GM21381 (cell line): ENCODE measurements around the gene TTC7B.
A peak's percentile ranks its signal among the peaks of the same experiment; 100 is the strongest.

Source experiments
- ATAC-seq: cut with Tn5 transposase; IDR thresholded peaks from one replicate; pipeline ENCODE4 v1.9.1; 2021; ENCODE audit warnings: mild to moderate bottlenecking, moderate library complexity; ENCODE audit not compliant: unreplicated experiment

The TTC7B gene

DNA sequence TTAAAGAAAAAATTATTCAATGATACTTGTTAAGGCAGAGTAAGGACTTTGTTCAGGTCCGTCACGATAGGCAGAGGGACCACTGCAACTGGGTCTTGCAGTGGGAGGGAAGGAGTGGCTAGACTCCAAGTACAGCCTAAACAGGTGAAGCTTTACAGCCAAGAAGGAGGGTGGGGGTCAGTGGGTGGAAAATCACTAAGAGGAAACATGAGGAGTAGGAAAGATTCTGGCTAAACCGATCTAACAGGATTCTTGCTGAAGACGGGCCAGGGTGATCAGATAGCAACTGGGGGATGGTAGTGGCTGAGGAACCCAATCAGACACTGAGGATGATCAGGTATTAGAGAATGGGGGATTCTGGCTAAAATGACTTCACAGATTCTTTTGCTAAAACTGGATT, 100.2 kb downstream of the TTC7B start:
- no peak for ATAC-seq

DNA sequence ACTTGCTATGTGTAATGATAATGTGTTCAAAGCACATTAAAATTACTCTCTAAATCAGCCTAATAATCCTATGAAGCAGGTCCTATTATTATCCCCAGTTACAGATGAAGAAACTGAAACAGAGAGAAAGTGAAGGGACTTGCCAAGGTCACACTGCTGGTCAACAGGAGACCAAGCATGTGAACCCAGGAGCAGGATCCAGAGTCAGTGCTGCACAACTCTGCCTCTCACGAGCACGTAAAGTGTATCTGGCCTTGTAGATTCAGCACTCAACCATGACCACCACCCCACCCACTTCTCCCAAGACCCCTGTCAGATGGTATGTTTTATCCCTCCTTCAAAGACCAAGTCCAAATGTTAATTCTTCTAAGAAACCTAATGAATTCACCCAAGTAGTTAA, 100.7 kb downstream of the TTC7B start:
- no peak for ATAC-seq

DNA sequence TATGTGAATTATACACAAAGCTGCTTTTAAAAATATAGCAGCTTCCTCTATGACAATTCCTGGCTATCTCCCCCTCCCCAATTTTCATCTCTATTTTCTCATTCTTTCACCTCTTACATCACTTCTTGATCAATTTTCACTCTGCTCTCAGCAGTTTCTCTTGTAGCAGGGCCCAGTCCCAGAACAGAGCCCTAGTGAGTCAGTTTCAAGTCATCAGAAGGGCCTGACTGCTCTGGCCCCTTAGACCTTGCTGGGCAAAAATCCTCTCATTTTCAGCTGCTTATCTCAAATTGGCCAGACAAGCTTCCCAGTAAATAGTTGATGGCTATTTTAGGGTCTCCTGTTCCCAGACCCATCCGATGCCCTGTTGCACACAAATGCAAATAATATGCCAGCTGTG, 101.4 kb downstream of the TTC7B start:
- no peak for ATAC-seq

DNA sequence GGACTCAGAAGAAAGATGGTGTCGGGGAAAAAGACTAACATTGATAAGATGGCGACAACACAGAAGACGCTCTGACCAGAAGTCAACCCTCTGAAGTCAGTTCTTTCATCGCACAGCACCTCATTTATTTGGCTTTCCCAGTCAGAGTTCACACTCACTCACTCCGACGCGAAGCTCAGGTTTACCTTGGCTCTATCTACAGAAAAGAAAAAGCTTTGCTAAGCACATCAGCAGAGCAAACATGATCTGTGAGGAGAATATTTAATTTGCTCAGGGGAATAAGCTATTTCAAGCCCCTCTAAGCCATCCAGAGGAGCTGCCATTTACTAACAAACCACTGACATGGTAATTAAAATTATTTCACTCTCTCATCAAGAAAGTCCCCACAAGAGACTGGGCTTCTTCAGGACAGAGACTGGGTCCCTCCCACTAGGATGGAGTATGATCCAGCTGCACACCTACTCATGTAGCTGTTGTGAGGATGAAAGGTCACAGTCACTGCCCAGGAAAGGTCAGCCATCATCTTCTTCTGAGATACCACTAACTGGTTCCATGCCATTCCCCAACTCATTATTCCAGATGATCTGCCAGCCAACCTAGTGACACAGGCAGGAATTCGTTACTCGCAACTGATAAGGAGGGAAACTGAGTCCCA, 111.4 kb downstream of the TTC7B start:
- no peak for ATAC-seq

DNA sequence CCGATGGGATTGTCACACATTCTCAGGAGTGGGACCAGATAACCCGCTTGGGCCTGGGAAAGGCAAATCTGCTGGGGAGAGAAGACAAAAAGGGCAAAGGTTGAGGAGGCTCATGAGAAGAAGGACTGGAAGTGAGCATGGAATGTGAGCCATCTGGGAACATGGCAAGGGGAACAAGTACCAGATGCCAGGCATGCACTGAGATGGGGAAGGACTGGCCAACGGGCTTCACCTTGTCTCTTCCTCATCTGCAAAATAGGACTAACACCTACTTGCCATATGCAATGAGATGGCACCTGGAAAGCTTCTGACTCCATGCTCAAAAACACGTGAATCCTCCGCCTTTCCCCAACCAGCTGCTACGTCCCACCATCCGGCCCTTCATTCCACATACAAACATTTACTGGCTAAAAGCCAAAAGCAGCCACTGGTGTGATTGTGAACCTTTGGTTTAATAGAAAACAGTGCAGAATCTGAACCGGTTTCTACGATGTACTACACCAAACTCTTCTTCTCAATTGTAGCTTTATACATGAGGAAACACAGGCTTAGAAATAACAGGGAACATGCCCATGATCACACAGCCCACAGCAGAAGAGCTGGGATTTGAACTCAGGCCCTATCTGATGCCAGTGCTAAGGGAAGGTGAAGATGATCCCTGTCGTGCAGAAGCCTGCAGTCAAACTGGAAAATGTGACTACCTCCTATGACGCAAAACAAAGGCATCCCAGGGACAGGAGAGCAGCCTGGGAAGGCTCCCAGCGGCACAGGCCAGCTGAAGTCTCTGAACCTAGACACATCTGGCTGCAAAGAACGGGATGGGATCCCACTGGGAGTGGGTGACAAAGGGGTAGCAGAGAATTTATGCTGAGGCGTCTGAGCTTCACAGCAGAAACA, 112.1 kb downstream of the TTC7B start:
- no peak for ATAC-seq

DNA sequence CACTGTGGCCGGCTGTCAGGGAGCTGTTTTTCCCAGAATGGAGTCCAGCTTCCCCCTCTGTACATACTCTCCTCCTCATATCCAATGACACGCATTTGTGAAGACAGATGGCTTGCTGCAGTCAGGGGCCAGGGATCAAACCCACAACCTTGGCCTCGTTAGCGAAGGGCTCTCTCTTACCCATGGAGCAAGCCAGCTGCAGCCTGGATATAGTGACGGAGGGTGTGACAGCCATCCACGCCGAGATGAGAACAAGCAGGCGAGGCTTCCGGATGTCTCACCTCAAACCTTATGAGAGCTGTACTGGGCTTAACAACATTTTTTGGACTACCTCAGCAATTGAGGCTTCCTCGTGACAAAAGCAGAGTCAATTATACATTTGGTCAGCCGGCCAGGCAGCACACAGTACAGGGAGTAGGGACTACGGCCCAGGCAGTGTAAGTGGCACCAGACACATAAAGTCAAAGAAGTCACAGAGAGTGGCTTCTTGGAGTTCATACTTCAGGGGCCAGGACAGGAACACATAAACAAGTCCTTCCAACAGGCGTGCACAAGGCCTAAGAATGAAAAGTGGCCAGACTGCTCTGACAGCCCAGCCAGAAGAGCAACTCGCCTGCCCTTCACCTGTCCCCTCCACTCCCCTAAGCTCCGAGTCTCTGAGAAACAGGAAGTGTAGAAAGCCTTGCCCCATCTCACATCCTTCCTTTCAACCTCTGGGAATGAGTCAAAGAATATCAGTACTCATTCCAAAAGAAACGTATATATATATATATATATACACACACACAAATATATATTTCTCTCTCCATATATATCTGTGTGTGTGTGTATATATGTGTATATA, 115.1 kb downstream of the TTC7B start:
- no peak for ATAC-seq

DNA sequence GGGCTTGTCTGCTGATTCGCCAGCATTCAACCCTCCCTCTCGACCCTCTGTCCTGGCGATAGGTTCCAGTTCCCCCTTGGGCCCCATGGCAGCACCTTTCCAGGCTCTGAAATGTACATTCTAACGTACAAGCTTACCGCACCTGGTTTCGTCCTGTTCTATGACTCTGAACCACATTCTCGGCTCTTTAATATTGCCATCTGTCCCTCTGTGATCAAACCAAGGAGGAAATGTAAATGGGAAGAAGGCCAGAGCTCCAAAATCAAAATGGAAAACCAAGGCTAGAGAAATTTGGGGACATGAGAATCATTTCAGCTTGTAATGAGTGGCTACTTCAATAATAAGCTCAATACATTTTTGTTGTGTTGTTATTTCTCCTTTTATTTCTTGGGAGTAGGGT, 117.2 kb downstream of the TTC7B start:
- ATAC-seq, result no peak

DNA sequence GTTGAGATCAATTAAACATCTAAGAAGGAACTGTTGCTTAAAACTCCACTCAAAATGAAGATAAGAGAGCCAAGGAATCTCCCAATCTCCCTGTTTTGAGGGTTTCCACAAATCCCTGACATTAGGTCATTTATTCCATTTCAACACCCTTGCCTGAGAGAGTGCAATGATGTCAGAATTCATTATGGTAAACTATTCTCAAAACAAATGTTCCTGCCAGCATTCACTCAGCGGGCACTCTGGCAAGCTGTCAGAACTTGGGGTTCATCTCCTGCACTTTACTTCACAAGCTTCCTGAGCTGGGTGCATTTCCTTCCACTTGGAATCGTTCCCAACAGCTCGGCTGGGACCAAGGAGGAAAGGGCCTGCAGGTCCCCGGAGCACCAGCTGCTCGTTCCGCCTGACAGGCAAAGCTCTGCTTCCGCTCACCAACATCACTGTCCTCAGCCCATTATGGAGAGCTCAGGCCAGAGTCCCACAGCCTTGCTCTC, 117.8 kb downstream of the TTC7B start:
- ATAC-seq, result no peak

DNA sequence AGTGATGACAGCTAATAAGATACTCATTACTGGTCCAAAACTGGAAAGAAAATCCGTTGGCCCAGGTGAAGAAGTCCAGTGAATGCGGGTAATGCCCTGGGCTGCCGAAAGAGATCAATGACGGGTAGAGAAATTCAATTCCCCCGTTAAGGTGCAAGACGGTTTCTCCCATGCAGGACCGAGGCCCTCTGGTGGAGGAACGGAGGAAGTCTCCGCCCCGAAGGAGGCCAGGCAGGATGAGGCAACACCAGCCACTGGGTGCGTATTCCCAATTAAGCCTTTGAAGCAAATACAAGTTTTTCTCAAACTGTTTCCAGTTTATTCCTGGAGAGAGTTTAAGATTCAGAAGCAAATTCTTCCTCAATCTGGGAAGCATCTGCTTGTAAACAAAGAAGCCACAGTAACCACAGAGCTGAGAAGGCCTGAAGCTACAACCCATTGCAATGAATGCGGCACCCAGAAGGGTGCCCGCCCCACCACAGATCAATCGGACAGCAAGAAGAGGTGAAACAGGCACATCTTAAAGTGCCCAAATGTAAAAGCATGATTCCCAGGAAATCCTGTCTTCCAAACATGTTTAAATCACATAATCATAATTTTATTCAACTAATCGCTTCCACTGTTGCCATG, 118.5 kb downstream of the TTC7B start:
- ATAC-seq, result peak; percentile 77

DNA sequence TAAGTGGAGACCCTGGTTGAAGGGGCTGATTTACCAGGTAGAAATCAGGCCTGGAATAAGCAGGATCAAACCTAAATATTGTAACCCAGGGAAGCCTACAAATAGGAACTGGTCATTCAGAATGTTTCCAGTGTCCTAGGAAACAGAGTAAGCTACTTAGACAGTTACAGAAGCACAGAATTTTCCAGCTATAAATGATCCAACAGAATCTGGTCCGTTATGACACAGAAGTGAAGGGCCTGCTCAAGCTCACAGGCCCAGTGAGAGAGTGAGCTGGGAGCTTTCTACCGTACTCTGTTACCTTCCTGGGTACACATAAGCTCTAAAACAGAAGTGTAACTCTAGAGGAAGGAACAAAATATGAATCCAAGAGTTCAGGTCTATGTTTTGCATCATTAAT, 119.1 kb downstream of the TTC7B start:
- ATAC-seq, result peak; percentile 10

DNA sequence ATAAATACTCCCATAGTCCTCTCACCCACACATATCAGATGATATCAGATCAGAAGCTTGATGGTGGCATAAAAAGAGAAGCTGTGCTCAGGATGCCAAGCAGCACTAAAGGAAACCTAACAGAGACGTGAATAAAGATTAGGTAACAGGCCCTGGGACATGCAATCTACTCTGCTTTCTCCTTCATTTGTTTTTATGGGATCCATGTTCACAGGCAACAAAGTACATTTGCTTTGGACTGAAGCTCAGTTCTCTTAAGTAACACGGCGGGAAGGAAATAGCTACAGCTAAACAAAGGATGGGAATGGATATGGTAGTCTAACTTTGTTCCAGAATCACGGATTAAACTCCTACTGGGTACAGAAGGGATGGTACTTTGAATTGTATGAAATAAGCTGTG, 119.5 kb downstream of the TTC7B start:
- no peak for ATAC-seq

DNA sequence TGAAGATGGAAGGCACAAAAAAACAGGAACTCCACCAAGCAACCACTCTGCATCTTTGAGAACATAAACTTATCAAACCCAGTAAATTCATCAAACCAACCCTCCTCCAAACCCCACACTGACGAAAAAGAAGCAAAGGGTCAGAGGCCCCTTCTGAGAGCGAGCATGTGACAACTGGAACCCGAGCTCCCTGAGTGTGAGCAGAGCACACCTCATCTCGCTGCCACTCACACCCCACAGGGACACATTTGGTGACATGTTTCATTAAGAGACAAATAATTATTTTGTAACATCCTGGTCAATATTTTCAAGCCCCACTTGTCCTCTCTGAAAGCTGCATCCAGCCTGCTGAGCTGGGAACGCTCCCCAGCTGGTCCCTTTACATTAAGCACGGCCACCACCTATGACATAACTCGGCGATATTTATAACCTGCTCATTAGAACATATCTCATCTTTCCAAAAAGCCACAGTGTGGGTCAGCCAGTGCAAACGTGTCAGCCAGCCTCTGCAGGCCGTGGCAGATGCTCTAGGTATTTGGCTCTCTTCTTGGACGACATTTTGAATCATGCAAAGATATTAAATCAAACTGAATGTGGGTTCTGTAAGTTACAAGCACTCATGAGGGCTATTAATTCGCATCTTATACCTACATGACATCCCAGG, 120.1 kb downstream of the TTC7B start:
- ATAC-seq, result no peak

DNA sequence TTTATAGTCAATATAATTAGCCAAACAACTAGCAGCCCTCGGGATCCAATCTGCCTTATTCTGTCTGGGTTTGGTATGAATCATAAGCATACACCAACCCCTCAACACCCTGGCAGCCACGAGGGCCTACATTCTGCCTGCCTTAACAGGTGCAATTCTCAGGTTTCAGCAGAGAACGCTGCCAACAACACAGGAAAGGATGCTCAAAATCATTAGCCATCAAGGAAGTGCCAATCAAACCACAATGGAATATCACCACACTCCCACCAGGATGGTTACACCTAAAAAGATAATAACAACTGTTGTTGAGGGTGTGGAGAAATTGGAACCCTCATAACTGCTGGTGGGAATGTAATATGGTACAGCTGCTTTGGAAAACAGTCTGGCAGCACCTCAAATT, 122.8 kb downstream of the TTC7B start:
- no peak for ATAC-seq

DNA sequence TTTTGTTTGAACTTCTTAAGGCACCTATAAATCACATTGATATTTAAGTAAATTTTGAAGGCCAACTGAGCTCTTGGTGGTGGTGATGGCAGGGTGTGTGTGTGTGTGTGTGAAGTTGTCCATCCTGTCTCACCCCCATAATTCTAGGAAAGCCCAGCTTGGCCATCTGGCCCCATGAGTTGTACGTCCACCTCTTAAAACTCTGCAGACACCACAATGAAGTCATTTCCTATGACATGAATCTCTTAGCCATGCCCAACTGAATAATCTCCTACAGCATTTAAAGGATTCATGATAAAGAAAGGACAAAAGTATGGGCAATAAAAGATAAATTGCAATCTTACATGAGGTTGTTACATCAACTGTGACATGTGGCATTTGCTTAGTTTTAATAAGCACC, 123.4 kb downstream of the TTC7B start:
- no peak for ATAC-seq

DNA sequence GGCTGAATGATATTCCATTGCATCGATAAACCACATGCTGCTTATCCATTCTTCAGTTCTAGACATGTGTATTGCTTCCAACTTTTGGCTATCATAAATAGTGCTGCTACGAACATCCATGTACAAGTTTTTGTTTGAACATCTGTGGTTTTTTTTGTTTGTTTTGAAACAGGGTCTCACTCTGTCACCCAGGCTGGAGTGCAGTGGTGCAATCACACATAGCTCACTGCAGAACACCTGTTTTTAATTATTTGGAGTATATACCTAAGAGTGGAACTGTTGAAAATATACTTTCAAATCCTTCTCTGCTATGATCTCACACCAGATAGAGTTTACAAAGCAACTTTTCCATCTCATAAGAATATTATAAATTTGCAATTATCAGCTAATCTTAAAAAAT, 124.2 kb downstream of the TTC7B start:
- ATAC-seq, result no peak

DNA sequence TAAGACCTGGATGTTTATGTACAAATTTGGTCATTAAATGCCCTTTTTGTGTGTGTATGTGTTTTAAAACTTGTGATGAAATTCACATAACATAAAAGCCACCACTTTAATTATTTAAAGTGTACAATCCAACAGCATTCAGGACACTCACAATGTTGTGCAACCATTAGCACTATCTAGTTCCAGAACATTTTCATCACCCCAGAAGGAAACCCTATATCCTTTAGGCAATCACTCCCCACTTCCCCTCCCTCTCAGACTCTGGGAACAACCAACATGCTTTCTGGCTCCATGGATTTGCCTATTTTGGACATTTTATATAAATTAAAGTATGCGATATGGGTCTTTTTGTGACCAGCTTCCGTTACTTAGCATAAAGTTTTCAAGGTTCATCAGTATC, 124.6 kb downstream of the TTC7B start:
- no peak for ATAC-seq

DNA sequence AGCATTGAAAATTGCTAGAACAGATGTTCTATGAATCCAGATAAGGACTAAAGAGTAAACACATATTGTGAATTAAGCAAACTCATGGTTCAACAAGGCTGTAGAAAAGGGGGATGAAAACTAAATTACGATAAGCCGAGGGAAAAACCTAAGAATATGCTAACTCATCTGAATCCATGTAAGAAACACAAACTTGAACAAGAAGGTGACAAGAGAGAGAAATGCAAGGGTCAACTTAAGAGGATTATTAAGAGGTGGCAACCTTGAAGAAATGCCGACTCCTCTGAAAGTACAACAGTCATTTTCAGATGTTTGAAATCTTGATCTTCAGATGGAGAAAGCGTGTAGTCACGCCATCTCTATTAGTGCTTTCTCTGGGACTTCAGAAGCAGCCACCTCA, 128.6 kb downstream of the TTC7B start:
- ATAC-seq, result no peak

DNA sequence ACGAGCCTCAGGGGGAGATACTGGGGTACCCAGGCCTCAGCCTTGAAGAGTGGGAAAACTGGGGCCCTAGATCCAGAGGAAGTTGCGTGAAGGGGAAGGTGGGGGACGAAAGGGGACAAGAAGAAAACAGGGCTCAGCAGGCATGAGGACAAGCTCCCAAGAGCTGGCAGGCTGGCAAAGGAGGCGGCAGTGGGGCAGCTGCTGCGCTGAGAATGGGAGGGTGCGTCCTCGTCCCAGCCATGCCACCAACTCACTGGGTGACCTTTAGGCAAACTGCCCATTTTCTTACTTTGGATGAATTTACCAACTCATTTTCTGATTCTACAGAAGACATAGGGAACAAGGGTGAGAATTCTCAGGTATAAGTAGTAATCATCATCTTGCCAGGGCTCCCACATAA, 133.6 kb downstream of the TTC7B start:
- no peak for ATAC-seq

DNA sequence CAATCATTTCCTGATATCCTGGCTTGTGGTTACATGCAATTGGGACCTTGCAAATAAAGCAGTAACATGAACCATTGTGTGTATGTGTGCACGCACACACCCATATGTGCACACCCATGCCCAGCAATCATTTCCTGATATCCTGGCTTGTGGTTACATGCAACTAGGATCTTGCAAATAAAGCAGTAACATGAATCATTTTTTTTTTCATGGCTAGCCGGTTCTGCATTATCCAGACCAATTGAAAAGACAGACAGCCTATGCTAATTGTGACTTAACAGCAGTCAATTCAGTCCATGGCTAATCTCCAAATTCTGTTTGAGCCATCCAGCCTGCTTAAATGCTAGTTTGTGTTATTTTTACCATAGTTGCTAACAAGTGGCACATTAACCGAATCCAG, 134.3 kb downstream of the TTC7B start:
- ATAC-seq, result no peak

DNA sequence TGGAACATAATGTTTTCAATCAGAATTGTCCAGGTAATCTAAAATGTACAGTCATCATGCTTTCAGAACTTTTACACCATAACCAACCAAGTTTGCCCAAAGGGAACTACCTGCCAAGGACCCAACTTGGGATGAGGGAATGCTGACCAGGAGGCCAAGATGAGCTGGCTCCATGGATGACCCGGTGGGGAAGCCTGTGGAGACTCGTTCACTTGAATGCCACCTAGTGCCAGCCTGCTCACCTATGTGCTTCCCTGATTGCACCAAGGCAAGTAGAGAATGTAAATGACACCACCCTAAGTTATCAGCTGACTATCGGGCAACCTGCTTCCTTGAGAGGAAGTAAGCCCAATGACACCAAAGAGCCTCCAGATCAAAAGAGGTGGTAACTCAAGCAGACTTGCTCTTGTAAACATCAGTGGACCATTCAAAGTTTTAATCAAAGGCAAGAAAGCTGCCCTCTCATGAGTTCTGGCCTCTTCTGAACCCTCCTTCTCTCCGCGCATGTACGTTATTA, 137.3 kb downstream of the TTC7B start:
- no peak for ATAC-seq
